HEK293 (cell line): ENCODE results near the gene ALDH2.
"Not testable (repeated sequence)": the region's sequence is repeated elsewhere in the genome, so short reads cannot be mapped to it uniquely, and the experiment has no call there.

Source experiments
- CTCF ChIA-PET: fragments of 350-600 bp; formaldehyde crosslinking; extraction: SDS; loops from one replicate; lab custom pipeline; 2021; ENCODE audit warnings: antibody characterized with exemption; lab: Yijun Ruan, JAX
- POLR2A ChIA-PET: fragments of 300-600 bp; formaldehyde crosslinking; extraction: SDS; loops from one replicate; lab custom pipeline; 2020; ENCODE audit warnings: antibody characterized with exemption, inconsistent platforms; lab: Yijun Ruan, JAX
- H3K27ac ChIP-seq: fragments of 200-500 bp; sonication (Bioruptor generic); 2 replicates; pipeline ENCODE4 v1.5.1; 2014; ENCODE audit warnings: low read depth, low read length, control low read depth, inconsistent platforms; ENCODE audit errors: extremely low read depth
- H3K36me3 ChIP-seq, 2 experiments: fragments of 200-500 bp in 1 of 2; sonication (Bioruptor generic) in 1 of 2; 1 replicate in 1 of 2; 2 replicates in 1 of 2; pipeline ENCODE4 v1.5.1; 2014 to 2017; ENCODE audit warnings: inconsistent platforms in 2 of 2, low read length in 2 of 2; ENCODE audit not compliant: control insufficient read depth in 2 of 2, insufficient read depth in 1 of 2
- H3K4me1 ChIP-seq: fragments of 200-500 bp; sonication (Bioruptor generic); 2 replicates; pipeline ENCODE4 v1.5.1; 2014; ENCODE audit warnings: mild to moderate bottlenecking, low read length, inconsistent platforms; ENCODE audit not compliant: control insufficient read depth, insufficient read depth
- H3K4me3 ChIP-seq: 2 replicates; pipeline ENCODE4 v1.5.1; 2011; ENCODE audit warnings: low read depth, mild to moderate bottlenecking, control low read depth, low read length, moderate library complexity
- H3K9me3 ChIP-seq: fragments of 200-500 bp; sonication (Bioruptor generic); 2 replicates; pipeline ENCODE4 v1.5.1; 2014; ENCODE audit warnings: low read depth, low read length, inconsistent platforms; ENCODE audit not compliant: control insufficient read depth, insufficient read depth
- GLIS2 ChIP-seq: fragments of 450-650 bp; formaldehyde crosslinking; IDR thresholded peaks from 2 replicates; pipeline ENCODE4 v1.5.1; 2016; ENCODE audit warnings: missing biosample characterization, missing genetic modification characterization
- YY2 ChIP-seq: fragments of 450-650 bp; formaldehyde crosslinking; IDR thresholded peaks from 2 replicates; pipeline ENCODE4 v1.5.1; 2016; ENCODE audit warnings: missing biosample characterization, missing genetic modification characterization
- ZBTB48 ChIP-seq: fragments of 450-650 bp; formaldehyde crosslinking; IDR thresholded peaks from 2 replicates; pipeline ENCODE4 v1.5.1; 2016; ENCODE audit warnings: missing biosample characterization, missing genetic modification characterization
- ZNF140 ChIP-seq: fragments of 450-650 bp; formaldehyde crosslinking; IDR thresholded peaks from 2 replicates; pipeline ENCODE4 v1.5.1; 2016; ENCODE audit warnings: missing biosample characterization, missing genetic modification characterization
- ZNF324 ChIP-seq: fragments of 450-650 bp; formaldehyde crosslinking; IDR thresholded peaks from 2 replicates; pipeline ENCODE4 v1.5.1; 2016; ENCODE audit warnings: missing biosample characterization, missing genetic modification characterization
- ZNF501 ChIP-seq: fragments of 450-650 bp; formaldehyde crosslinking; IDR thresholded peaks from 2 replicates; pipeline ENCODE4 v1.5.1; 2016; ENCODE audit warnings: missing biosample characterization, missing genetic modification characterization
- ZNF510 ChIP-seq: fragments of 450-650 bp; formaldehyde crosslinking; IDR thresholded peaks from 2 replicates; pipeline ENCODE4 v1.5.1; 2018; ENCODE audit warnings: mild to moderate bottlenecking, missing genetic modification characterization, missing biosample characterization; ENCODE audit not compliant: insufficient replicate concordance
- ZNF555 ChIP-seq: fragments of 450-650 bp; formaldehyde crosslinking; conservative IDR thresholded peaks from 2 replicates; pipeline ENCODE4 v1.5.1; 2017; ENCODE audit warnings: missing biosample characterization, mild to moderate bottlenecking, missing genetic modification characterization, inconsistent platforms
- ZNF560 ChIP-seq: fragments of 450-650 bp; formaldehyde crosslinking; IDR thresholded peaks from 2 replicates; pipeline ENCODE4 v1.5.1; 2017; ENCODE audit warnings: missing biosample characterization, missing genetic modification characterization, borderline replicate concordance
- ZNF600 ChIP-seq: fragments of 450-650 bp; formaldehyde crosslinking; IDR thresholded peaks from 2 replicates; pipeline ENCODE4 v1.5.1; 2016; ENCODE audit warnings: missing biosample characterization, missing genetic modification characterization
- ZNF654 ChIP-seq: fragments of 450-650 bp; formaldehyde crosslinking; IDR thresholded peaks from 2 replicates; pipeline ENCODE4 v1.5.1; 2016; ENCODE audit warnings: low read depth, missing biosample characterization, missing genetic modification characterization
- ZNF747 ChIP-seq: fragments of 450-650 bp; formaldehyde crosslinking; IDR thresholded peaks from 2 replicates; pipeline ENCODE4 v1.5.1; 2016; ENCODE audit warnings: missing biosample characterization, missing genetic modification characterization
- ZNF768 ChIP-seq: fragments of 450-650 bp; formaldehyde crosslinking; IDR thresholded peaks from 2 replicates; pipeline ENCODE4 v1.5.1; 2018; ENCODE audit warnings: missing biosample characterization, mild to moderate bottlenecking, missing genetic modification characterization
- ZNF791 ChIP-seq: fragments of 450-650 bp; formaldehyde crosslinking; IDR thresholded peaks from 2 replicates; pipeline ENCODE4 v1.5.1; 2016; ENCODE audit warnings: missing biosample characterization, missing genetic modification characterization
- ZSCAN4 ChIP-seq: fragments of 450-650 bp; formaldehyde crosslinking; IDR thresholded peaks from 2 replicates; pipeline ENCODE4 v1.5.1; 2017; ENCODE audit warnings: missing biosample characterization, missing genetic modification characterization
- TF ChIP-seq, protein P1 (sequence below): fragments of 450-650 bp; formaldehyde crosslinking; IDR thresholded peaks from 2 replicates; pipeline ENCODE4 v1.5.0; 2017; ENCODE audit warnings: missing biosample characterization, missing genetic modification characterization, borderline replicate concordance

The ALDH2 gene

GRCh38 chr12:111823891-111824290, 57.2 kb downstream of the ALDH2 start:
- Histone ChIP-seq H3K4me3 (no peak overlapping the region), H3K27ac (no peak overlapping the region), H3K4me1 (peaks cover 6% of the 10 kb centered on the region; the same call in 1 of the 2 replicates)
- TF ChIP-seq ZNF140 (tag by site-specific recombination) (no peak), GLIS2 (no peak)
- TF ChIP-seq, protein P1, sequence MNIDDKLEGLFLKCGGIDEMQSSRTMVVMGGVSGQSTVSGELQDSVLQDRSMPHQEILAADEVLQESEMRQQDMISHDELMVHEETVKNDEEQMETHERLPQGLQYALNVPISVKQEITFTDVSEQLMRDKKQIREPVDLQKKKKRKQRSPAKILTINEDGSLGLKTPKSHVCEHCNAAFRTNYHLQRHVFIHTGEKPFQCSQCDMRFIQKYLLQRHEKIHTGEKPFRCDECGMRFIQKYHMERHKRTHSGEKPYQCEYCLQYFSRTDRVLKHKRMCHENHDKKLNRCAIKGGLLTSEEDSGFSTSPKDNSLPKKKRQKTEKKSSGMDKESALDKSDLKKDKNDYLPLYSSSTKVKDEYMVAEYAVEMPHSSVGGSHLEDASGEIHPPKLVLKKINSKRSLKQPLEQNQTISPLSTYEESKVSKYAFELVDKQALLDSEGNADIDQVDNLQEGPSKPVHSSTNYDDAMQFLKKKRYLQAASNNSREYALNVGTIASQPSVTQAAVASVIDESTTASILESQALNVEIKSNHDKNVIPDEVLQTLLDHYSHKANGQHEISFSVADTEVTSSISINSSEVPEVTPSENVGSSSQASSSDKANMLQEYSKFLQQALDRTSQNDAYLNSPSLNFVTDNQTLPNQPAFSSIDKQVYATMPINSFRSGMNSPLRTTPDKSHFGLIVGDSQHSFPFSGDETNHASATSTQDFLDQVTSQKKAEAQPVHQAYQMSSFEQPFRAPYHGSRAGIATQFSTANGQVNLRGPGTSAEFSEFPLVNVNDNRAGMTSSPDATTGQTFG (tag by site-specific recombination): no peak
- TF ChIP-seq, all 188 proteins: peak for 0
- ChIA-PET POLR2A (no interaction called here), CTCF (interaction anchor here (0.8 kb wide), 1 partner anchor 11 kb away, joined by 3 read pairs; no protein-coding TSS in a partner anchor)
- Histone ChIP-seq H3K36me3 (no peaks in the 10 kb centered on the region), H3K9me3 (no peaks in the 10 kb centered on the region)

DNA sequence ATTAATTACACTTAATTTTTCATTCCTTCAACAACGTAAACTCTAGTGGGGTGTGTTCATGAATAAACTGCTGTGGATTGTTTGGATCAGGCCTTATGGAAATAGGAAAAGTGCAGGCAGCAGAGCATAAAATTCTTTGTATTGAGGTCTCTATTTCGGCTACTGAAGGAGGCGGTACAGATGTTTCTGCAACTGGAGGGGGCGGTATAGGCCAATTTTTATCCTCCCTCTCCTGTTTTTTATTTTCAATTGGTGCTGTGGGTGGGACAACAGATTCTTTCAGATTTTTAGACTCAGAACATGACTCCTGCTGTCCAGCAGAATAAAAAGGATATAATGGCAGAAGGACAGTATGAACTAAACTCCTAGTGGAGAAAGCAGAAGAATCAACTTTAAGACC, 57.6 kb downstream of the ALDH2 start:
- H3K36me3 ChIP-seq, CTCF ChIA-PET, H3K4me3 ChIP-seq, POLR2A ChIA-PET, H3K4me1 ChIP-seq, H3K9me3 ChIP-seq, H3K27ac ChIP-seq: not testable (repeated sequence)
- peak; percentile 82 for TF ChIP-seq ZNF654 (tag by site-specific recombination)

- POLR2A ChIA-PET: no interaction called here
- CTCF ChIA-PET: interaction anchor here (0.6 to 1.7 kb wide), 7 partner anchors 11 to 697 kb away, joined by 3 to 5 read pairs (median 4); no protein-coding TSS in a partner anchor
- no peak overlapping the region for H3K4me3 ChIP-seq
- H3K36me3 ChIP-seq: no peaks in the 10 kb centered on the region
- H3K27ac ChIP-seq: no peak overlapping the region
- TF ChIP-seq ZNF324 (tag by site-specific recombination) (no peak), ZNF555 (tag by site-specific recombination) (no peak), ZNF791 (tag by site-specific recombination) (no peak), ZNF510 (no peak), ZBTB48 (tag by site-specific recombination) (no peak), ZNF600 (no peak), ZNF768 (tag by site-specific recombination) (no peak), YY2 (tag by site-specific recombination) (no peak), ZSCAN4 (tag by site-specific recombination) (no peak), ZNF747 (tag by site-specific recombination) (no peak)
- H3K9me3 ChIP-seq: no peaks in the 10 kb centered on the region
- no peaks in the 10 kb centered on the region for H3K4me1 ChIP-seq
Observed at GRCh38 chr12:111825509-111825908, 58.8 kb downstream of the ALDH2 start.

GRCh38 chr12:111826316-111826715, 59.6 kb downstream of the ALDH2 start:
- Histone ChIP-seq H3K9me3 (no peaks in the 10 kb centered on the region), H3K4me1 (no peaks in the 10 kb centered on the region), H3K4me3 (no peak overlapping the region)
- ChIA-PET CTCF (interaction anchor here (0.8 to 1.7 kb wide), 5 partner anchors 11 to 118 kb away, joined by 3 to 5 read pairs (median 3); no protein-coding TSS in a partner anchor), POLR2A (no interaction called here)
- TF ChIP-seq ZNF560 (tag by site-specific recombination) (no peak), ZNF501 (tag by site-specific recombination) (no peak)
- TF ChIP-seq, all 188 proteins: peak for 0
- Histone ChIP-seq H3K27ac (no peak overlapping the region), H3K36me3 (no peaks in the 10 kb centered on the region)
